Inflammatory macrophage treated with lipopolysaccharide for 1 hour (primary cell): ENCODE results near the gene WDR45B.
A peak's percentile ranks its signal among the peaks of the same experiment; 100 is the strongest.

Experiments used
- DNase-seq, 2 donors: peaks; one replicate each; pipeline ENCODE4 v3.0.0-alpha.2; 2020 to 2022

Gene WDR45B

GRCh38 chr17:82675476-82676245, 27.4 kb upstream of the WDR45B start:
- no peak for DNase-seq

- no peak for DNase-seq
These were observed 26.6 kb upstream of the WDR45B start for GRCh38 chr17:82674656-82675475.

- no peak for DNase-seq
These were observed 22.6 kb upstream of the WDR45B start for GRCh38 chr17:82670661-82671450.

GRCh38 chr17:82668631-82669099, 20.4 kb upstream of the WDR45B start:
- DNase-seq = peak; percentile 72

GRCh38 chr17:82668024-82668630, 19.9 kb upstream of the WDR45B start:
- no peak for DNase-seq

- no peak for DNase-seq
These were observed 19.4 kb upstream of the WDR45B start for GRCh38 chr17:82667668-82668000.

- no peak for DNase-seq
These were observed 18.9 kb upstream of the WDR45B start for GRCh38 chr17:82666931-82667667.

- DNase-seq = no peak
These were observed 17.6 kb upstream of the WDR45B start for GRCh38 chr17:82665891-82666290.

- DNase-seq = no peak
These were observed 17.0 kb upstream of the WDR45B start for GRCh38 chr17:82665217-82665616.

- no peak for DNase-seq
These were observed 16.5 kb upstream of the WDR45B start for GRCh38 chr17:82664701-82665182.

- DNase-seq = no peak
These were observed 16.0 kb upstream of the WDR45B start for GRCh38 chr17:82664276-82664575.

GRCh38 chr17:82663381-82664275, 15.4 kb upstream of the WDR45B start:
- no peak for DNase-seq

- DNase-seq = no peak
These were observed 14.5 kb upstream of the WDR45B start for GRCh38 chr17:82662711-82663261.

GRCh38 chr17:82661717-82662683, 13.8 kb upstream of the WDR45B start:
- DNase-seq = no peak

GRCh38 chr17:82659886-82660285, 11.6 kb upstream of the WDR45B start:
- no peak for DNase-seq

GRCh38 chr17:82658796-82659452, 10.7 kb upstream of the WDR45B start:
- DNase-seq = no peak

GRCh38 chr17:82658331-82658730, 10.1 kb upstream of the WDR45B start:
- no peak for DNase-seq

- DNase-seq = no peak
These were observed 9.7 kb upstream of the WDR45B start for GRCh38 chr17:82657926-82658325.

- no peak for DNase-seq
These were observed 8.0 kb upstream of the WDR45B start for GRCh38 chr17:82656266-82656665.
